ENCODE measurements around the gene BARX1. TPM values are rescaled to one million over a fixed set of nuclear protein-coding genes. Genes with fewer than 3 reads are reported as not detected.

Gene BARX1
- total RNA-seq, 1 donor from 2014 or later = not detected

DNA sequence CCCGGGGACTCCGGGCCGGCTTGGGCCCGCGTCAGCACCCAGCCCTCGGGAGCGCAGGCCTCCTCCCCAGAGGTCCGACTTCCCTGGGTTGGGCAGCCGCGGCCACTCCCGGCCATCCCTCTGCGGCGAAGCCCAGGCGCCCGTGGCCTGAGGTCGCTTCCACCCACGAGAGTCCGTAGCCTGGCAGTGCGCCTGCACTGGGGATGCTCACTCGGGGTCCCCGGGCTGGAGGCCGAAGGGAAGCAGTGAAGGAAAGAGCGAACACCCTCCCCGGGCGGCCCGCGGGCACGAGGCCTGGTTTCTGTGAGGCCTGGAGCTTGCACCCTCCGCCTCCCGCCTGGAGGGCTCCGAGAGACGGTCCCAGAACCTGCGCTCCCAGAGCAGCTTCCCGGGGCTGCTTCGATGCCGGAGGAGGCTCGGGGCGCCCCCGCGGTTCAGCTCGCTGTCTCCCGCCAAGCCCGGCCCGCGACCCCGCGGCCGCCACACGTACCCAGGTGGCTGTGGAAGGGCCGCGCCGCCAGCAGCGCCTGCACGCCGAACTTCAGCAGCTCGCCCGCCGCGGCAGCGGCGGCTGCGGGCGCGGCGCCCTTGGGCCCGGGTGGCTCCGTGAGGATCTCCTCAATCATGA is 607 bp downstream of the BARX1 start:
- TF ChIP-seq POLR2A (IDR thresholded peaks at IDR 0.05) = no peak
- TF ChIP-seq POLR2AphosphoS5 (IDR thresholded peaks at IDR 0.05; ENCODE audit: insufficient read depth in 1 of 2, low read depth in 1 of 2) = no peak
- Histone ChIP-seq H3K9me3 (no peaks in the 10 kb centered on the region), H3K4me1 (peaks cover 61% of the 10 kb centered on the region), H3K27me3 (peaks cover 40% of the 10 kb centered on the region), H3K27ac (no peak overlapping the region), H3K36me3 (no peaks in the 10 kb centered on the region), H3K4me3 (peak overlapping the region in 1 of 2 donors; percentile 25)
- intact Hi-C loops (cut with DNase I) = no loop called here
- DNase-seq (ENCODE audit: extremely low spot score in 2 of 2) = no peak

DNA sequence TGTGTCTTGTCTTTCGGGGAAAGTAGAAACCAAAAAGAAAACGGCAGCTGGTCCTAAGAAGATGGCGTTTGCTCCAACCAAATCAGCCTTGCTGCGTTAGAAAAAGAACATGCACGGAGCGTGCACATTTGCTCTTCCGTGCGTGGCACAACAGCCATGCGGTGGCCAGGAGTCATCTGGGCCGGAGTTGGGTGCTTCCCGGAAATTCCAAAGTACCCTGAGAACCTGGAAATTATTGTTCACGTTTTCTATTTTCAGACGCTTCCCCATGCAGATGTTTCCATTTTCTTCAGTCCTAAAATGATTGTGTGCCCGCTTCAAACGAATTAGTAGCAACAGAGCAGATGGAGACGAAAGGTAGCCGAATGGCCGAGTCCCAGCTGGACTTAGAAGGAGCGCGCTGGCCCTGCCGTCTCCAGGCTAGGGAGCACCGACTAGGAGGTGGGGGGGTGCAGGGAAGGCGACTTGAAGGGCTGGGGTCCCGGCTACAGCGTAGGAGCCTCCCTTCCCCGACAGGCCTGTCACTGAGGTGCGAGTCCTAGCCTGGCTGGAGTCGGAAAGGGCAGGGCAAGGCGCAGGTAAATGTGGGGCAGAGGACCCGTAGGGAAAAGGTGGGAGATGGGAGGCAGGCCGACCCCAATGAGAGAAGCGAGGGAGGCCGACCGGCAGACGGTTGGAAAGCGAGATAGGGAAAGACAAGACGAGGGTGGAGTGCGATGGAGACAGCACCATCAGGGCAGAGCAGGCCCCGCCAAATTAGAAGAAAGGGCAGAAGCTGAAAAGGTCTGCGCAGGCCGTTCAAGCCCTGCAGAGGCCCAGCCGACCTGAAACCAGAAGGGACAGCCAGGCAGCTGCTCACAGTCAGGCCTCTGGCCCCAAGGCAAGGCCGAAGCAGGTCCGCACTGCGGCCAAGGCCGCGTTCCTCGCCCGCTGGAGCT is 1.4 kb downstream of the BARX1 start:
- intact Hi-C loops (cut with DNase I) = no loop called here
- H3K9me3 ChIP-seq = no peaks in the 10 kb centered on the region
- H3K4me3 ChIP-seq = no peak overlapping the region
- no peaks in the 10 kb centered on the region for H3K36me3 ChIP-seq
- peaks cover 53% of the 10 kb centered on the region for H3K4me1 ChIP-seq
- H3K27me3 ChIP-seq = peaks cover 39% of the 10 kb centered on the region
- H3K27ac ChIP-seq = no peak overlapping the region
- no peak for DNase-seq (ENCODE audit: extremely low spot score in 2 of 2)
- TF ChIP-seq POLR2A (IDR thresholded peaks at IDR 0.05) (no peak), POLR2AphosphoS5 (IDR thresholded peaks at IDR 0.05; ENCODE audit: insufficient read depth in 1 of 2, low read depth in 1 of 2) (no peak)
- TF ChIP-seq, protein P1, sequence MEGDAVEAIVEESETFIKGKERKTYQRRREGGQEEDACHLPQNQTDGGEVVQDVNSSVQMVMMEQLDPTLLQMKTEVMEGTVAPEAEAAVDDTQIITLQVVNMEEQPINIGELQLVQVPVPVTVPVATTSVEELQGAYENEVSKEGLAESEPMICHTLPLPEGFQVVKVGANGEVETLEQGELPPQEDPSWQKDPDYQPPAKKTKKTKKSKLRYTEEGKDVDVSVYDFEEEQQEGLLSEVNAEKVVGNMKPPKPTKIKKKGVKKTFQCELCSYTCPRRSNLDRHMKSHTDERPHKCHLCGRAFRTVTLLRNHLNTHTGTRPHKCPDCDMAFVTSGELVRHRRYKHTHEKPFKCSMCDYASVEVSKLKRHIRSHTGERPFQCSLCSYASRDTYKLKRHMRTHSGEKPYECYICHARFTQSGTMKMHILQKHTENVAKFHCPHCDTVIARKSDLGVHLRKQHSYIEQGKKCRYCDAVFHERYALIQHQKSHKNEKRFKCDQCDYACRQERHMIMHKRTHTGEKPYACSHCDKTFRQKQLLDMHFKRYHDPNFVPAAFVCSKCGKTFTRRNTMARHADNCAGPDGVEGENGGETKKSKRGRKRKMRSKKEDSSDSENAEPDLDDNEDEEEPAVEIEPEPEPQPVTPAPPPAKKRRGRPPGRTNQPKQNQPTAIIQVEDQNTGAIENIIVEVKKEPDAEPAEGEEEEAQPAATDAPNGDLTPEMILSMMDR (IDR thresholded peaks at IDR 0.05) = no peak

DNA sequence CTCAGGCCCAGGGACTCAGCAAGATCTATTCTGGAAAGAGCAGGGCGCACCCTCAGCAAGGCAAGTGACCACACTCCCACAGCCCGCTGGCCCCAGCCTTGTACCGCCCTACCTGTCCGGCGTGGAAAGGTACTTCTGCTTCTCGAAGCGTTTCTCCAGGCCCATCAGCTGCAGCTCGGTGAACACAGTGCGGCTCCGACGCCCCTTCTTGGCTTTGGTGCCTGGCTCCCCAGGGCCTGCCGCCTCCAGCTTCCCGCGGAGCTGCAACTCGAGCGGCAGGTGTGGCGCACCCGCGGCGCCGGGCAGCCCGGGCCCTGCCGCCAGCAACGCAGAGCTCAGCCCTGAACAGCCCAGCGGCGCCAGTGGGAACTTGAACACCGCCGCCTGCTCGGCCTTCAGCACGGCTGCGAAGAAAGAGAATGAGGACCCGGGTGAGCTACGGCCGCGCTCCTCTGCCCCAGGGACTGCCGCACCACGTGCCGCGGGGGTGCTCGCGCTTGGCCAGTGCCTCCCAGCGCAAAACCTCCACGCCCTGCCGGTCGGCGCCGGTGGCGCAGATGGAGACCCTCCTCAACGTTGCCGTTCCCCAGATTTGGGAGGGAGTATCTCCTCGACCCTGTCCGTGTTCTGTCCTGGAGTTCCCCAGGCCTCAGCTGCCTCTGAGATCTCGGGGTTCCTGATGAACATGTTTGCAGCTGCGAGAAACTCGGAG is 2.2 kb downstream of the BARX1 start:
- H3K9me3 ChIP-seq = no peaks in the 10 kb centered on the region
- H3K27me3 ChIP-seq = peaks cover 44% of the 10 kb centered on the region
- no peaks in the 10 kb centered on the region for H3K36me3 ChIP-seq
- TF ChIP-seq POLR2A (IDR thresholded peaks at IDR 0.05) = no peak
- intact Hi-C loops (cut with DNase I) = no loop called here
- no peak overlapping the region for H3K4me3 ChIP-seq
- H3K4me1 ChIP-seq = peaks cover 48% of the 10 kb centered on the region
- no peak overlapping the region for H3K27ac ChIP-seq
- DNase-seq (ENCODE audit: extremely low spot score in 2 of 2) = no peak

DNA sequence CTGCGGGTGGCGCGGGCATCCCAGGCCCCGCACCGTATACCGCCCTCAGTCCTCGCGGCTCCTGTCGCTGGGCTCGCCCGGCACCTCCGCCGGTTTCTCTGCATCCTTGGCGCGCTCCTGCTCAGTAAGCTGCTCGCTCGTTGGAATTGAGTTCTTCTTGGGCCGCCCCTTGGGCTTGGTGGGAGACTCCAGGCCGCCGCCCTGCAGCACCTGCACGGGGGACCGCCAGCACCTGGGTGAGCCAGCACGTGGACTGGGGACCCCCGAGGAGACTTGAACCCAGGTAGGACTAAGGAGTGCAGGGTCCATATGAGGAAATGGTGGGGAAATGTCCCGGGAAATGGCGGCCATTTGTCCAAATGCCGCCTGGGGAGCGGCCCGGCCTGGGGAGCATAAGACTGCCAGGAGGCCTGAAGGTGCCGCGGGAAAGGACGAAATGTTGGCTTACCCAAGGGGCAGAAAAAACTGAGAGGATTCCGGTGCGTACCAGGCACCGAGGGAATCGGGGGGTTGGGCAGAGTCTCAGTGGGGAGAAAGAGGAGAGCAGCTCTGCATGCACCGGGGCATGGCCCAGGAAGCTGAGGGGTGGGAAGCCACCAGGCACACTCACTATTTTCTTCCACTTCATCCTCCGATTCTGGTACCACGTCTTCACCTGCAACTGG is 2.9 kb downstream of the BARX1 start:
- TF ChIP-seq POLR2A (IDR thresholded peaks at IDR 0.05) (no peak), POLR2AphosphoS5 (IDR thresholded peaks at IDR 0.05; ENCODE audit: insufficient read depth in 1 of 2, low read depth in 1 of 2) (no peak)
- TF ChIP-seq, protein P1 (IDR thresholded peaks at IDR 0.05) = no peak
- H3K9me3 ChIP-seq = no peaks in the 10 kb centered on the region
- peak overlapping the region; percentile 34 to 49 for H3K4me3 ChIP-seq
- DNase-seq (ENCODE audit: extremely low spot score in 2 of 2) = no peak
- H3K27me3 ChIP-seq = peaks cover 49% of the 10 kb centered on the region
- no peak overlapping the region for H3K27ac ChIP-seq
- peaks cover 48% of the 10 kb centered on the region for H3K4me1 ChIP-seq
- intact Hi-C loops (cut with DNase I) = no loop called here
- no peaks in the 10 kb centered on the region for H3K36me3 ChIP-seq

DNA sequence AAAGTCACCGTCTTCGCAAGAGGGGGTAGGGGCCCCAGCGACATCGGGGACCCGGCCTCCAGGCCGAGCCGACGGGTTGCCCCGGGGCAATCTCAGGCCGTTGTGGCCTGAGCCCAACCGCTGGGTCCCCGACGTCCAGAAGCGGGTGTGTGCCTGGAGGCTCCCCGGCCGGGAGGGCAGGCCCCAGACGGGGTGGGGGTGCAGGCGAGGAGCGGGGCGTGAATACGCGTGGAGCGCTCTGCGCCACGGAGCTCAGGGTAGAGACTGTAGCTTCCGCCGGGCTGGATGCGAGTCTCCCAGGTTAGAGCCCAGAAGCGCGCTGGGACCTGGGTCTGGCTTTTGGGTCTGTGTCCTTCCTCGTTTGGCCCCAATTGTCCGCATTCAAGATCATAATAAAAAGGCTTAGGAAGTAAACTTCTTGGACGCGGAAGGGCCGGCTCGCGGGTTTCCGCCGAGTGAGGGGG is 3.5 kb downstream of the BARX1 start:
- Histone ChIP-seq H3K27me3 (peaks cover 46% of the 10 kb centered on the region), H3K36me3 (no peaks in the 10 kb centered on the region), H3K27ac (no peak overlapping the region), H3K9me3 (no peaks in the 10 kb centered on the region), H3K4me3 (peak overlapping the region; percentile 34 to 49), H3K4me1 (peaks cover 48% of the 10 kb centered on the region)
- no peak for DNase-seq (ENCODE audit: extremely low spot score in 2 of 2)
- intact Hi-C loops (cut with DNase I) = no loop called here
- TF ChIP-seq, protein P1 (IDR thresholded peaks at IDR 0.05) = no peak
- TF ChIP-seq POLR2AphosphoS5 (IDR thresholded peaks at IDR 0.05; ENCODE audit: insufficient read depth in 1 of 2, low read depth in 1 of 2) (no peak), POLR2A (IDR thresholded peaks at IDR 0.05) (no peak)

Data from vagina (tissue), 2 donors.